Right lung (tissue), 5 donors: Measurements from ENCODE around the gene UBAP1L. TPM values are rescaled to one million over a fixed set of nuclear protein-coding genes. Genes with fewer than 3 reads are reported as not detected.
"Not testable (repeated sequence)": the region's sequence is repeated elsewhere in the genome, so short reads cannot be mapped to it uniquely, and the experiment has no call there.

Source experiments
- DNase-seq, 2 donors: peaks; one replicate each; pipeline ENCODE4 v3.0.0-alpha.2; 2013
- polyA plus RNA-seq, 5 donors: library from polyadenylated mRNA; unstranded; fragments of 120-200 nt; gene quantifications; one replicate each; pipeline versions ENCODE4 v1.2.1 to v1.2.3, GENCODE V29; 2013; ENCODE audit warnings: inconsistent platforms in 1 of 5, low replicate concordance in 1 of 5; ENCODE audit not compliant: insufficient read length in 5 of 5, insufficient read depth in 1 of 5

Gene UBAP1L
- polyA plus RNA-seq, 5 donors, result 7.1 to 11.7 (median 10.5) TPM

- DNase-seq, result peak; percentile 79 to 80
Measured at GRCh38 chr15:65044724-65045481, 70.1 kb downstream of the UBAP1L start, which contains the start of gene SLC51B. Gene SLC51B, plus strand, starts transcription at chr15:65045387. Its CDS starts 4,618 bp downstream, at chr15:65050005.

GRCh38 chr15:65044218-65044617, 70.8 kb downstream of the UBAP1L start:
- not testable (repeated sequence) for DNase-seq

GRCh38 chr15:65042776-65043327, 72.1 kb downstream of the UBAP1L start:
- DNase-seq, result no peak

Other genes with a start within 250 kb of the UBAP1L start
- 10 to 100 TPM in 3 of 5 donors, 1 to 10 TPM in 2; 8.5 to 12.8 (median 11.5) TPM for gene ANKDD1A, start 203.3 kb downstream of the UBAP1L start, polyA plus RNA-seq
- gene SPG21, start 125.3 kb downstream of the UBAP1L start, polyA plus RNA-seq, result 100 to 1,000 TPM in 3 of 5 donors, 10 to 100 TPM in 2; 95.9 to 115 (median 102) TPM
- gene MTFMT, start 85.6 kb downstream of the UBAP1L start, polyA plus RNA-seq, result 10 to 100 TPM; 16.0 to 20.5 (median 18.7) TPM
- 10 to 100 TPM; 11.2 to 17.8 (median 15.1) TPM for gene SLC51B, start 69.8 kb downstream of the UBAP1L start, polyA plus RNA-seq
- gene RASL12, start 47.2 kb downstream of the UBAP1L start, polyA plus RNA-seq, result 100 to 1,000 TPM in 3 of 5 donors, 10 to 100 TPM in 2; 94.9 to 131 (median 107) TPM
- 1 to 10 TPM in 1 of 5 donors, under 1 TPM in 4; 0.31 to 1.6 (median 0.89) TPM for gene KBTBD13, start 38.5 kb downstream of the UBAP1L start, polyA plus RNA-seq
- 10 to 100 TPM; 29.6 to 37.8 (median 34.9) TPM for gene PDCD7, start 18.6 kb upstream of the UBAP1L start, polyA plus RNA-seq
- gene CLPX, start 70.1 kb upstream of the UBAP1L start, polyA plus RNA-seq, result 10 to 100 TPM; 44.9 to 75.0 (median 67.9) TPM
- 1 to 10 TPM; 1.3 to 2.8 (median 1.7) TPM for gene CILP, start 96.3 kb upstream of the UBAP1L start, polyA plus RNA-seq
- gene PARP16, start 171.7 kb upstream of the UBAP1L start, polyA plus RNA-seq, result 10 to 100 TPM; 18.2 to 21.6 (median 19.8) TPM
- gene RNU5A-1, start 180.9 kb upstream of the UBAP1L start, polyA plus RNA-seq, result not detected
- gene RNU5B-1, start 189.5 kb upstream of the UBAP1L start, polyA plus RNA-seq, result not detected